Eye (tissue), 1 donor: ENCODE measurements around the gene ZNF467.

ENCODE experiments used
- DNase-seq: peaks from one replicate; pipeline ENCODE4 v3.0.0-alpha.2; 2015

The ZNF467 gene, protein sequence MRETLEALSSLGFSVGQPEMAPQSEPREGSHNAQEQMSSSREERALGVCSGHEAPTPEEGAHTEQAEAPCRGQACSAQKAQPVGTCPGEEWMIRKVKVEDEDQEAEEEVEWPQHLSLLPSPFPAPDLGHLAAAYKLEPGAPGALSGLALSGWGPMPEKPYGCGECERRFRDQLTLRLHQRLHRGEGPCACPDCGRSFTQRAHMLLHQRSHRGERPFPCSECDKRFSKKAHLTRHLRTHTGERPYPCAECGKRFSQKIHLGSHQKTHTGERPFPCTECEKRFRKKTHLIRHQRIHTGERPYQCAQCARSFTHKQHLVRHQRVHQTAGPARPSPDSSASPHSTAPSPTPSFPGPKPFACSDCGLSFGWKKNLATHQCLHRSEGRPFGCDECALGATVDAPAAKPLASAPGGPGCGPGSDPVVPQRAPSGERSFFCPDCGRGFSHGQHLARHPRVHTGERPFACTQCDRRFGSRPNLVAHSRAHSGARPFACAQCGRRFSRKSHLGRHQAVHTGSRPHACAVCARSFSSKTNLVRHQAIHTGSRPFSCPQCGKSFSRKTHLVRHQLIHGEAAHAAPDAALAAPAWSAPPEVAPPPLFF

GRCh38 chr7:149773446-149774236 is at the start of gene ZNF467:
Gene ZNF467, minus strand, starts transcription at chr7:149773588. Its CDS starts 2,556 bp downstream, at chr7:149771032.
- peak; percentile 71 for DNase-seq

GRCh38 chr7:149822353-149822943 is 49.1 kb upstream of the ZNF467 start:
- peak; percentile 58 for DNase-seq

- no peak for DNase-seq
These were observed 48.1 kb upstream of the ZNF467 start for GRCh38 chr7:149821191-149822148.

GRCh38 chr7:149820622-149821190 is 47.3 kb upstream of the ZNF467 start:
- no peak for DNase-seq

DNA sequence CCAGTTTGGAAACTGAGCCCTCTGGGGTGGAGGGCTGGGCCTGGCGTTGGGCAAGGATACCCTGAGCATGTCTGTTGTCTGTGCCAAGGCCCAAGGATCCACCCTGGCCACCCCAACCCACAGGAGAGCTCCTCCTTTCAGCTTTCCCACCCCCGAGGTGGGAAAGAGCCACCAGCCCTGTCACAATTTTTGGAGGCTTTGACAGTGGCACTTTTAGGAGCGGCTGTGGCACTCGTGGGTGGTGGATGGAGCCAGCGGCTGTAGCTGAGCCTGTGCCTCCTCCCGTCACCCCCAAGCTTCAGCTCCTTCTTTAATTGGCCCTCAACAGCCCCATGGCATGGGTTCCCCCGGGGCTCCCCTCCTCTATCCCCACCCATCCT is 46.6 kb upstream of the ZNF467 start:
- no peak for DNase-seq

GRCh38 chr7:149819141-149819960 is 46.0 kb upstream of the ZNF467 start:
- no peak for DNase-seq

GRCh38 chr7:149818536-149818840 is 45.1 kb upstream of the ZNF467 start:
- no peak for DNase-seq

GRCh38 chr7:149817836-149818535 is 44.6 kb upstream of the ZNF467 start:
- DNase-seq = no peak

GRCh38 chr7:149817301-149817771 is 43.9 kb upstream of the ZNF467 start:
- no peak for DNase-seq

- no peak for DNase-seq
These were observed 43.4 kb upstream of the ZNF467 start for GRCh38 chr7:149816794-149817193.

DNA sequence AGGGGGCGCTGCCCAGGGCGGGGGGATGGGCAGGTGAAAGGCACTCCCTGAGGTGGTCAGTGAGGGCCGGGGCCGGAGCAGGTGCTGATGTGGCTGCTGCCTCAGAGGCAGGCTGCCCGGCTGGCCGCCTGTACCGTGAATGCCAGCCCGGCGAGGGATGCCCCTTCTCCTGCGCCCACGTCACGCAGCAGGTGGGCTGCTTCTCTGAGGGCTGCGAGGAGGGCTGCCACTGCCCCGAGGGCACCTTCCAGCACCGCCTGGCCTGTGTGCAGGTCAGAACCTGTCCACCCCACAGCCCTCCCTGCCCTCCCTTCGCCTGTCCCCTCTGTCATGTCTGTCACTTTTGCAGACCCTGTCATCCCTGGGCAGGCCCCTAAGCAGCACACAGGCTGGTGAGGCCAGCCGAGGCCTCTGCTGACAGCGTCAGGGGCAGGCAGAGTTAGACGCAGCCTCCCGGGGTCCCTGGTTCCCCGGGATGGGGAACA is 42.9 kb upstream of the ZNF467 start:
- DNase-seq = no peak

- DNase-seq = no peak
These were observed 42.4 kb upstream of the ZNF467 start for GRCh38 chr7:149815661-149816266.

- DNase-seq = no peak
These were observed 41.7 kb upstream of the ZNF467 start for GRCh38 chr7:149815121-149815520.

DNA sequence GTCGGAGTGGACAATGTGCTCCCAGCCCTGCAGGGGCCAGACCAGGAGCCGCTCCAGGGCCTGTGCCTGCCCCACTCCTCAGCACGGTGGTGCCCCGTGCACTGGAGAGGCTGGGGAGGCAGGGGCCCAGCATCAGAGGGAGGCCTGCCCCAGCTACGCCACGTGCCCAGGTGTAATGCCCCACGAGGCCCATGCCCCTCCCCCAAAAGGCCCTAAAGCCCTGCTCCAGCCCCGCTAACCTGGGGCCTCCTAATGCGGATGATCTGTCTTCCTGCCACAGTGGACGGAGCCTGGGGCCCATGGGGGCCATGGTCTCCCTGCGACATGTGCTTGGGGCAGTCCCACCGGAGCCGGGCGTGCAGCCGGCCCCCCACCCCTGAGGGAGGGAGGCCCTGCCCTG is 41.1 kb upstream of the ZNF467 start:
- no peak for DNase-seq

GRCh38 chr7:149813254-149814035 is 40.1 kb upstream of the ZNF467 start:
- no peak for DNase-seq

DNA sequence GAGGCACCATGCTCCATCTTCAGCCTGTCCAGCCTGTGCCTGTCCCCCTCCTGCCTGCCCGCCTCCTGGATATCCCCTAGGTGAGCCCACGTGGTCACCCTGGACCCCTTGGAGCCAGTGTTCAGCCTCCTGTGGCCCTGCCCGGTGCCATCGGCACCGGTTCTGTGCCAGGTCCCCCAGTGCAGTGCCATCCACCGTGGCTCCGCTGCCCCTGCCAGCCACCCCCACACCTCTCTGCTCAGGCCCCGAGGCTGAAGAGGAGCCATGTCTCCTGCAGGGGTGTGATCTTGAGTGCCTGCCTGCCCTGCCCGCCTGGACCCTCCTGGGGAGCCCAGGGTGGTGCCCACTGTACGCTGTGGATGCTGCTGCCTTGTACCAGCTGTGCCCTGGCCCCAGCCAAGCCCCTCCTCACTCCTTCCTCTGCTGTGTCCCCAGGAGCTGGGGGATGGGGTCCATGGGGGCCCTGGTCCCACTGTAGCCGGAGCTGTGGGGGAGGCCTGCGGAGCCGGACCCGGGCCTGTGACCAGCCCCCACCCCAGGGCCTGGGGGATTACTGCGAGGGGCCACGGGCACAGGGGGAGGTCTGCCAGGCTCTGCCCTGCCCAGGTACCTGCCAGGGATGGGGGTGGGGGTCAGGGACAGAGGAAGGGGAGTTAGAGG is 38.6 kb upstream of the ZNF467 start:
- no peak for DNase-seq

GRCh38 chr7:149811221-149811620 is 37.8 kb upstream of the ZNF467 start:
- no peak for DNase-seq

- DNase-seq = no peak
These were observed 35.8 kb upstream of the ZNF467 start for GRCh38 chr7:149809215-149809614.
